ENCODE results near the gene PACRG.

- no peak for TF ChIP-seq MAX (IDR thresholded peaks at IDR 0.05; ENCODE audit: low read depth, low read length)
- TF ChIP-seq, protein P1, sequence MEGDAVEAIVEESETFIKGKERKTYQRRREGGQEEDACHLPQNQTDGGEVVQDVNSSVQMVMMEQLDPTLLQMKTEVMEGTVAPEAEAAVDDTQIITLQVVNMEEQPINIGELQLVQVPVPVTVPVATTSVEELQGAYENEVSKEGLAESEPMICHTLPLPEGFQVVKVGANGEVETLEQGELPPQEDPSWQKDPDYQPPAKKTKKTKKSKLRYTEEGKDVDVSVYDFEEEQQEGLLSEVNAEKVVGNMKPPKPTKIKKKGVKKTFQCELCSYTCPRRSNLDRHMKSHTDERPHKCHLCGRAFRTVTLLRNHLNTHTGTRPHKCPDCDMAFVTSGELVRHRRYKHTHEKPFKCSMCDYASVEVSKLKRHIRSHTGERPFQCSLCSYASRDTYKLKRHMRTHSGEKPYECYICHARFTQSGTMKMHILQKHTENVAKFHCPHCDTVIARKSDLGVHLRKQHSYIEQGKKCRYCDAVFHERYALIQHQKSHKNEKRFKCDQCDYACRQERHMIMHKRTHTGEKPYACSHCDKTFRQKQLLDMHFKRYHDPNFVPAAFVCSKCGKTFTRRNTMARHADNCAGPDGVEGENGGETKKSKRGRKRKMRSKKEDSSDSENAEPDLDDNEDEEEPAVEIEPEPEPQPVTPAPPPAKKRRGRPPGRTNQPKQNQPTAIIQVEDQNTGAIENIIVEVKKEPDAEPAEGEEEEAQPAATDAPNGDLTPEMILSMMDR (IDR thresholded peaks at IDR 0.05; ENCODE audit: low read depth, low read length) = no peak
- TF ChIP-seq MYC (IDR thresholded peaks at IDR 0.05; ENCODE audit: low read depth, low read length) = no peak
Measured at GRCh38 chr6:162681447-162681846, 46.3 kb upstream of the PACRG start.

All from NB4 (cell line).